Mesenchymal stem cell (in vitro differentiated cells and primary cell): ENCODE results near the gene GDPD4.

ENCODE experiments used
- DNase-seq: peaks from one replicate; pipeline ENCODE4 v3.0.0-alpha.2; 2013
- H2AFZ ChIP-seq: one replicate; pipeline ENCODE4 v1.6.1; 2013; ENCODE audit warnings: low read depth, mild to moderate bottlenecking, control low read depth, inconsistent platforms, low read length, moderate library complexity
- H2AK5ac ChIP-seq: 2 replicates; pipeline ENCODE4 v1.6.1; 2013; ENCODE audit warnings: low read length, moderate library complexity, mild to moderate bottlenecking, inconsistent platforms; ENCODE audit not compliant: severe bottlenecking
- H2BK120ac ChIP-seq: one replicate; pipeline ENCODE4 v1.6.1; 2013; ENCODE audit warnings: low read depth, mild to moderate bottlenecking, inconsistent platforms, low read length, moderate library complexity
- H2BK12ac ChIP-seq, 2 experiments: one replicate each; pipeline ENCODE4 v1.6.1; 2013; ENCODE audit warnings: inconsistent platforms in 2 of 2, low read length in 2 of 2, mild to moderate bottlenecking in 2 of 2, moderate library complexity in 2 of 2, control low read depth in 1 of 2
- H2BK15ac ChIP-seq: one replicate; pipeline ENCODE4 v1.6.1; 2013; ENCODE audit warnings: mild to moderate bottlenecking, low read depth, inconsistent platforms; ENCODE audit not compliant: poor library complexity, severe bottlenecking
- H2BK5ac ChIP-seq: 2 replicates; pipeline ENCODE4 v1.6.1; 2013; ENCODE audit warnings: low read depth, mild to moderate bottlenecking, low read length, control low read depth, inconsistent platforms; ENCODE audit not compliant: poor library complexity, severe bottlenecking
- H3K14ac ChIP-seq, 2 experiments: one replicate each; pipeline ENCODE4 v1.6.1; 2013; ENCODE audit warnings: inconsistent platforms in 2 of 2, low read length in 2 of 2, control low read depth in 1 of 2, mild to moderate bottlenecking in 1 of 2, moderate library complexity in 1 of 2
- H3K18ac ChIP-seq, 2 experiments: one replicate each; pipeline ENCODE4 v1.6.1; 2013; ENCODE audit warnings: inconsistent platforms in 2 of 2, low read length in 2 of 2, control low read depth in 1 of 2, low read depth in 1 of 2, mild to moderate bottlenecking in 1 of 2
- H3K23ac ChIP-seq, 2 experiments: one replicate each; pipeline ENCODE4 v1.6.1; 2013; ENCODE audit warnings: inconsistent platforms in 2 of 2, low read length in 2 of 2, mild to moderate bottlenecking in 2 of 2, moderate library complexity in 2 of 2, control low read depth in 1 of 2
- H3K27ac ChIP-seq: 2 replicates; pipeline ENCODE4 v1.5.1; 2013; ENCODE audit warnings: mild to moderate bottlenecking, moderate library complexity, low read length, control low read depth, inconsistent platforms; ENCODE audit not compliant: poor library complexity, severe bottlenecking
- H3K27me3 ChIP-seq, 2 experiments: 2 replicates each; pipeline versions ENCODE4 v1.6.1 to v1.7.0; 2013; ENCODE audit warnings: low read length in 2 of 2, mild to moderate bottlenecking in 2 of 2, moderate library complexity in 2 of 2, control low read depth in 1 of 2, inconsistent platforms in 1 of 2; ENCODE audit not compliant: control insufficient read depth in 1 of 2, insufficient read depth in 1 of 2
- H3K36me3 ChIP-seq, 2 experiments: 2 replicates each; pipeline versions ENCODE4 v1.6.1 to v1.7.0; 2013; ENCODE audit warnings: low read length in 2 of 2, control low read depth in 1 of 2, inconsistent platforms in 1 of 2, low read depth in 1 of 2, mild to moderate bottlenecking in 1 of 2; ENCODE audit not compliant: insufficient read depth in 2 of 2, control insufficient read depth in 1 of 2
- H3K4ac ChIP-seq, 2 experiments: one replicate each; pipeline ENCODE4 v1.6.1; 2013; ENCODE audit warnings: inconsistent platforms in 2 of 2, low read length in 2 of 2, mild to moderate bottlenecking in 2 of 2, moderate library complexity in 2 of 2, control low read depth in 1 of 2, low read depth in 1 of 2
- H3K4me1 ChIP-seq: 2 replicates; pipeline ENCODE4 v1.6.1; 2013; ENCODE audit warnings: low read depth, low read length, control low read depth; ENCODE audit not compliant: control insufficient read depth, insufficient read depth
- H3K4me2 ChIP-seq: 2 replicates; pipeline ENCODE4 v1.6.1; 2013; ENCODE audit warnings: low read length, mild to moderate bottlenecking, inconsistent platforms; ENCODE audit not compliant: poor library complexity, severe bottlenecking
- H3K4me3 ChIP-seq, 2 experiments: 2 replicates each; pipeline versions ENCODE4 v1.5.1 to v1.7.0; 2013; ENCODE audit warnings: low read length in 2 of 2, mild to moderate bottlenecking in 2 of 2, control low read depth in 1 of 2, low read depth in 1 of 2; ENCODE audit not compliant: insufficient read depth in 1 of 2
- H3K79me1 ChIP-seq: replicated peaks from 2 replicates; pipeline ENCODE4 v1.6.1; 2013; ENCODE audit warnings: mild to moderate bottlenecking, control low read depth, low read length, inconsistent platforms; ENCODE audit not compliant: poor library complexity, severe bottlenecking
- H3K9ac ChIP-seq: 2 replicates; pipeline ENCODE4 v1.7.0; 2013; ENCODE audit warnings: mild to moderate bottlenecking, low read length, moderate library complexity
- H3K9me3 ChIP-seq: 2 replicates; pipeline ENCODE4 v1.7.0; 2013; ENCODE audit warnings: mild to moderate bottlenecking, low read length; ENCODE audit not compliant: control insufficient read depth
- H4K8ac ChIP-seq: one replicate; pipeline ENCODE4 v1.6.1; 2013; ENCODE audit warnings: inconsistent platforms, mild to moderate bottlenecking, low read length, moderate library complexity
- H4K91ac ChIP-seq: one replicate; pipeline ENCODE4 v1.6.1; 2013; ENCODE audit warnings: mild to moderate bottlenecking, low read length, inconsistent platforms
- WGBS: methylation state at CpG from one replicate; pipeline ENCODE4 v1.1.7; 2013; ENCODE audit warnings: mixed read lengths; 5-methylcytosine and 5-hydroxymethylcytosine counted together

GDPD4 gene

GRCh38 chr11:77217156-77217555 lies 84.3 kb downstream of the GDPD4 start:
- DNase-seq = no peak
- Histone ChIP-seq H3K27me3 (peaks cover 0 to 20% of the 10 kb centered on the region in 2 experiments), H3K23ac (no peak overlapping the region), H2BK12ac (no peak overlapping the region), H2BK120ac (no peak overlapping the region), H3K14ac (no peak overlapping the region), H3K36me3 (no peaks in the 10 kb centered on the region), H3K18ac (no peak overlapping the region), H3K9ac (no peak overlapping the region), H3K9me3 (no peaks in the 10 kb centered on the region), H2BK15ac (no peak overlapping the region), H2AK5ac (no peak overlapping the region), H3K4me3 (no peak overlapping the region), H4K8ac (no peak overlapping the region), H2BK5ac (no peak overlapping the region), H3K4me2 (no peak overlapping the region), H3K4ac (no peak overlapping the region), H3K27ac (no peak overlapping the region), H2AFZ (no peak overlapping the region), H3K79me1 (no peaks in the 10 kb centered on the region), H3K4me1 (no peaks in the 10 kb centered on the region), H4K91ac (no peak overlapping the region)
- WGBS = 86% methylated on average over 1 of the region's 2 CpGs

GRCh38 chr11:77215106-77215505 lies 86.4 kb downstream of the GDPD4 start:
- Histone ChIP-seq H4K91ac (no peak overlapping the region), H2BK15ac (no peak overlapping the region)
- DNase-seq = no peak

GRCh38 chr11:77214557-77214956 lies 86.9 kb downstream of the GDPD4 start:
- H3K79me1 ChIP-seq = no peaks in the 10 kb centered on the region
- H3K14ac ChIP-seq = peak overlapping the region in 1 of 2 experiments; percentile 18
- no peak for DNase-seq
- no peaks in the 10 kb centered on the region for H3K36me3 ChIP-seq
- H3K4ac ChIP-seq = no peak overlapping the region
- WGBS = 94% methylated on average over 9 of the region's 9 CpGs
- no peak overlapping the region for H4K8ac ChIP-seq
- no peak overlapping the region for H2BK12ac ChIP-seq
- no peaks in the 10 kb centered on the region for H3K4me1 ChIP-seq
- H4K91ac ChIP-seq = no peak overlapping the region
- no peak overlapping the region for H3K4me2 ChIP-seq
- H3K23ac ChIP-seq = no peak overlapping the region
- no peak overlapping the region for H3K9ac ChIP-seq
- H3K9me3 ChIP-seq = no peaks in the 10 kb centered on the region
- no peak overlapping the region for H2AK5ac ChIP-seq
- peaks cover 0 to 35% of the 10 kb centered on the region in 2 experiments for H3K27me3 ChIP-seq
- no peak overlapping the region for H2BK120ac ChIP-seq
- no peak overlapping the region for H3K27ac ChIP-seq
- no peak overlapping the region for H3K4me3 ChIP-seq
- H2BK5ac ChIP-seq = no peak overlapping the region
- H2AFZ ChIP-seq = no peak overlapping the region
- H3K18ac ChIP-seq = no peak overlapping the region
- no peak overlapping the region for H2BK15ac ChIP-seq

More at GRCh38 chr11:77215106-77215505, 86.4 kb downstream of the GDPD4 start:
- Histone ChIP-seq H3K4me1 (no peaks in the 10 kb centered on the region), H3K18ac (no peak overlapping the region), H3K23ac (no peak overlapping the region), H2AFZ (no peak overlapping the region), H3K4me2 (no peak overlapping the region), H2BK5ac (no peak overlapping the region), H3K36me3 (no peaks in the 10 kb centered on the region), H3K27me3 (peaks cover 0 to 35% of the 10 kb centered on the region in 2 experiments), H4K8ac (no peak overlapping the region), H2BK120ac (no peak overlapping the region), H2BK12ac (no peak overlapping the region), H2AK5ac (no peak overlapping the region), H3K79me1 (no peaks in the 10 kb centered on the region), H3K4ac (no peak overlapping the region), H3K9ac (no peak overlapping the region), H3K14ac (no peak overlapping the region), H3K9me3 (no peaks in the 10 kb centered on the region), H3K27ac (no peak overlapping the region), H3K4me3 (no peak overlapping the region)
- WGBS = 61% methylated on average over 3 of the region's 3 CpGs

GRCh38 chr11:77213589-77214428 lies 87.7 kb downstream of the GDPD4 start:
- Histone ChIP-seq H3K9ac (no peak overlapping the region), H3K36me3 (no peaks in the 10 kb centered on the region), H2AFZ (no peak overlapping the region), H2BK5ac (no peak overlapping the region), H3K4me2 (no peak overlapping the region), H2BK120ac (no peak overlapping the region), H3K4me1 (no peaks in the 10 kb centered on the region), H3K4me3 (no peak overlapping the region), H3K14ac (no peak overlapping the region), H3K18ac (no peak overlapping the region), H3K27me3 (peaks cover 4 to 35% of the 10 kb centered on the region in 2 experiments), H2BK12ac (no peak overlapping the region), H3K23ac (no peak overlapping the region), H4K91ac (no peak overlapping the region), H3K4ac (no peak overlapping the region), H3K27ac (no peak overlapping the region), H3K79me1 (no peaks in the 10 kb centered on the region), H2AK5ac (no peak overlapping the region), H4K8ac (no peak overlapping the region), H2BK15ac (no peak overlapping the region), H3K9me3 (no peaks in the 10 kb centered on the region)
- no peak for DNase-seq
- WGBS = 86% methylated on average over 18 of the region's 18 CpGs
